HG03571 (cell line): ENCODE data around the gene WIPF1.
"Not testable (repeated sequence)": the region's sequence is repeated elsewhere in the genome, so short reads cannot be mapped to it uniquely, and the experiment has no call there.

Experiments
- ATAC-seq: cut with Tn5 transposase; IDR thresholded peaks from one replicate; pipeline ENCODE4 v1.9.1; 2021; ENCODE audit not compliant: unreplicated experiment

Gene WIPF1

DNA sequence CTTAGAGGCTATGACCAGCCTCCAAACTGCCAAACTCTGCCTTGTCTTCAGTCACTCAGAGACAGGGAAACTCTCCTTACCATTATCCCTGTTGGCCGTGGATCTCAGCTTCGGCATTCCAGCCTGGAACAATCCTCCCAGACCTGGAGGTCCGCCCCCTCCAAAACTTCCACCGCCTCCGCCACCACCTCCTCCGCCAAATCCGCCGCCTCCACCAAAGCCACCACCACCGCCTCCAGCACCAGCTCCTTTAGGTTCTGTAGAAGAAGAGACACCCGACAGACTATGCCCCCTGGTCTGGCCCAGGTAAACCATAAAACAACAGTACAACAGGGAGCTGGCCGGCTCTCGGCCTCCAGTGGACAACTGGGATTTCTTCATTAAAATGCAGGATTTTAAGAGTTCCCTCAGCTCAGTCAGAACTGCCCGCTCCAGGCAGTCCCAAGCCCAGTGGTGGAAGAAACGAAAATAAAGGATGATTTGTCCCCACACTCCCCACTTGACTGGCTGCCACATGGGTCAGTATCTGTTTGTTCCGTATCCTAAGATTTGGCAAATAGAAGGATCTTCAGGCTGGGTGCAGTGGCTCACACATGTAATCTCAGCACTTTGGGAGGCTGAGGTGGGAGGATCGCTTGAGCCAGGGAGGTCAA, 22.4 kb downstream of the WIPF1 start:
- no peak for ATAC-seq

DNA sequence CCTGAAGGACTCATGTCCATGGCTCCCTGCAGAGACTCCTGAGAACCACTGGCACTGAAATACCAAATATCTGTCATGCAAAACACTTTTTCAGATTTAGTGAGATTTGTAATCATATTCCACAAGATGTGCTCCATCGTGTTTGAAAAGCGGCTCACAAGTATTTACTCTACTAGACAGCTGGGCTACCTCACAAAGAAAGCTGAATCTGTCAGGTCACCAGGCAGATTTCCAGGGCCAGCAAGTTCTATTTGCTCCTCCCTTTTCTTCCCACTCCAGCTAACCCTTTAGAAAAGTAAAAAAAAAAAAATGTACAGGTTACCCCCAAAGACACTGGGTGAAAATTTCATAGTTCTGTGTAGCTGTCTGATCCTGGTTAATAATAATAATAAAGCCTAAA, 22.9 kb downstream of the WIPF1 start:
- ATAC-seq, result no peak

DNA sequence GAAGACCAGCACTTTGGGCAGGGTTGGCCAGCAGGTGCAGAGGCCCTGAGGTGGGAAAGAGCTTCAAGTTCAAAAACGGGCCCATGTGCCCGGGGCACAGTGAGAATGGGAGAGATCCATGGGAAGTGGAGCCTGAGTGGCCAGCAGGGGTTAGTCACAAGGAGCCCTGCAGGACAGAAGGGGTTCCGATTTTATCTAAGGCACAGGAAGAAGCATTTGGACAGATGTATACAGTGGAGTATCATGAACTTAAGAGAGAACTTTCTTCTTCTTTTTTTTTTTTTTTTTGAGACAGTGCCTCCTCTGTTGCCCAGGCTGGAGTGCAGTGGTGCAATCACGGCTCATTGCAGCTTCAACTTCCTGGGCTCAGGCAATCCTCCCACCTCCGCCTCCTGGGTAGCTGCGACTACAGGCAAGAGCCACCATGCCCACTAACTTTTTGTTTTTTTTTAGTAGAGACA, 24.0 kb downstream of the WIPF1 start:
- no peak for ATAC-seq

DNA sequence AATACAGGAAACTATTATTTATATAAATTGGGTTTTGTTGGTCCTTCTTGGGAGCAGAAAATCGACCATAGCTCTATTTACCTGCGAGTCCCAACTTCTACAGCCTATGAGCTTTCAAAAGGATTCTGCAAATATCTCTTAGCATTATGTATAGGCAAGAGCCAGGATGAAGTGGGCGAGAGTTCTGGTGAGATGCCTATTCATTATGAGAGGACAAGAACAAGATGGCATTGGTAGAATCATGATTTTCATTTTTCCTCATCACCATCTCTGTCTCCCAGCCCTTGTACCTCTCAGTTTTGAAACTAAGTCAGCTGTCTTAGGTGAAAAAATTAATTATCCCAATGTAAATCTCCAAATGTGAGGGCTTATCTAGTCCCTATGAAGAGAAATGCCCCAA, 25.0 kb downstream of the WIPF1 start:
- no peak for ATAC-seq

DNA sequence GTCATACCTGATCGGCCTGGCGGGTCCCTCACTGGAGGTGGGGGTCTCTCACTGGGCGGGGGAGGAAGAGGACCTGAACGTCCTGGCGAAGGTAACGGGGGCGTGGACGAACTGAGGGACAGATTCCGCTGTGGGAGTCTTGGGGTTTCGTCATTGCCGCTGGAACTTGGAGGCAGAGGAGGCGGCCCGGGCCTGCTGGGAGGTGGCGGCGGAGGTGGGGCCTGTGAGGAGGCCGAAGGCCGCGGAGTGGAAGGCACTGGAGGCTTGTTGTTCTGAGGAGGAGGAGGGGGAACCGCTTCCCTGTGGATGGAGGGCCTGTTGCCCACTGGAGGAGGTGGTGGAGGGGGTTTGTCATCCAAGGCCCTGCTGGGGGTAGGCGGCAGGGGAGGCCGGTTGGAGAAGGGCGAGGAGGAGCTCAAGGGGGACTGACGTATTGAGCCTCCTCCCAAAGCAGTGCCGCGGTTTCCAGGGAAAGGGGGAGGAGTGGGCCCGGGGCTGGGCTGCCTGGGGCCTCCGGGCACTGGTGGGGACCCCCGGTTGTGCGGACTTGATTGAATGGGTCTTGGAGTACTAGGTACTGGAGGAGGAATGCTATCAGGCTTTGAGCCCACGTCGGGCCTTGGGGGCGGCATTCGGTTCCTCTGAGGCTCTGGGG, 25.8 kb downstream of the WIPF1 start:
- no peak for ATAC-seq

DNA sequence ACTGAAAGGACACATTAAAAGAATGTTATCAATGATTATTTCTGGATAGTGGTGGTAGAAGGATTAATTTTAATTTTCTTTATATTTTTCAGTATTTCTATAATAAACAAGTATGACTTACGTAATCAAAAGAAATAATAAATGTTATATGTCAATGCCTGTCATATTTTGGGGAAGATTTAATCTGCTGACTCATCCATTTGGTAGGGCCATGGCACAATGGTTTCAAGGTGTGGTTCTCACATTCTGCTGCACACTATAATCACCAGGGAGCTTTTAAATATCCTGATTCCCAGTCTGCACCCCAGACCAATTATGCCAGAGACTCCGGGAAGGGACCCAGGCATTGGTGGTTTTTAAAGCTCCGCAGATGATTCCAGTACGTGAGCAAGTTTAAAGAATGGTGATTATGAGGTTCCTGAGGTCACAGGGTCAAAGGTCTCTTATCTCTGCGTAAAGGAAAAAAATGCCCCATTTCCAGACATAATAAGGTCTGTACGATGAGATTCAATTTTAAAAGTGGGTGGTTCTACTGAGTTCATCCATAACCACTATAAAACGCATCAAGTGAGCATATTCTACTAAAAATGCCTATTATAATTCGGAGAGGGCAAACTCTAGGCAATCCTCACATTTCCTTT, 27.2 kb downstream of the WIPF1 start:
- ATAC-seq, result no peak

DNA sequence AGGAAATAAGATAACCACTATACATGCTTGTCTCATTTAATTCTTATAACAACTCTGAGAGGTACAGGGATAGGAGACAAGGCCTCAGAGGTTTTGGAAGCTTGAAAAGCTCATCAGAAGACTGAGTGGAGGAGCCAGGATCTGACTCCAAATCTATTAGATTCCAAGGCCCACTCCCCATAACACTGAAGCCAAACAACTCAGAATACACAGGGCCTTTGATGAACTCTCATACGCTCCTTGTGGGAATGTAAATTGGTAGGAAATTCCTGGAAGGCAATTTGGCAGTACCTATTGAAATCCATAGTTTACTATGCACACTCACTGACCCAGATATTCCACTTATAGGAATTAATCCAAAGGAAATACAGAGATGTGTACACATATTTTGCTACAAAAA, 27.9 kb downstream of the WIPF1 start:
- ATAC-seq, result no peak

DNA sequence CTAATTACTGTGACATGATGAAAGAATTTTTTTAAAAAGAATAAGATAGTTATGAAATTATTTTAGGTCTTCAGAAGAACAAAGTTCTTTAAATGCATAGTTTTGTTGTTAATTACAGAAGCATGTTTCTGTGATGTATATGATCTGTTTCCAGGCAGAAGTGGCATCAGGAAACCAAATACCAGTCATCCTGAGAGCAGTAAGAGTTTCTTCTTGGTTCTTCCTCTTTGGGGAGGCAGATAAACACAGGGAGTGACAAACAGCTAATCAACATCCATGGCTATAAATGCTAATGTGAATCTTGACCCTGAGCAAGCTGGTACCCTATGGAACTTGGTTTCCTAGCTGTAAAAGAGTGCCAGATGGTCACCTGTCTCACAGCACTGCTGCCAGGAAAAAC, 29.2 kb downstream of the WIPF1 start:
- ATAC-seq, result no peak

DNA sequence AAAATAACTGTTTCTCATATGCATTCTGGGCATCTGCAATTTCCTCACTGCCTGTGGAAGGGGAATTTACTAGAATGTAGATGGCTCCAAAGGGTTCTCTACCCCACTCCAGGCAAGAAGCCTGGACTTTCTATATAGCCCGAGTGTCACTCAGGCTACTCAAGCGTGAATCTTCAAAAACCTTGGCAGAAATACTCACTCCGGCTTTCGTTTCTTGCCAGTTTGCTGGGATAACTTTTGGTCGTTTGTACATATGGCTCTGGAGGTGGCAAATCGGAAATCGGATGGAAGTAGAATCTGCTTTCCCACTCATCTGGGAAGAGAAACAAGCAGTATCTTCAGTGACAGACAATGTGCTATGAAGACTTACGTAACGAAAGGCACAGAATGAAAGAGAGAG, 30.7 kb downstream of the WIPF1 start:
- ATAC-seq, result no peak

DNA sequence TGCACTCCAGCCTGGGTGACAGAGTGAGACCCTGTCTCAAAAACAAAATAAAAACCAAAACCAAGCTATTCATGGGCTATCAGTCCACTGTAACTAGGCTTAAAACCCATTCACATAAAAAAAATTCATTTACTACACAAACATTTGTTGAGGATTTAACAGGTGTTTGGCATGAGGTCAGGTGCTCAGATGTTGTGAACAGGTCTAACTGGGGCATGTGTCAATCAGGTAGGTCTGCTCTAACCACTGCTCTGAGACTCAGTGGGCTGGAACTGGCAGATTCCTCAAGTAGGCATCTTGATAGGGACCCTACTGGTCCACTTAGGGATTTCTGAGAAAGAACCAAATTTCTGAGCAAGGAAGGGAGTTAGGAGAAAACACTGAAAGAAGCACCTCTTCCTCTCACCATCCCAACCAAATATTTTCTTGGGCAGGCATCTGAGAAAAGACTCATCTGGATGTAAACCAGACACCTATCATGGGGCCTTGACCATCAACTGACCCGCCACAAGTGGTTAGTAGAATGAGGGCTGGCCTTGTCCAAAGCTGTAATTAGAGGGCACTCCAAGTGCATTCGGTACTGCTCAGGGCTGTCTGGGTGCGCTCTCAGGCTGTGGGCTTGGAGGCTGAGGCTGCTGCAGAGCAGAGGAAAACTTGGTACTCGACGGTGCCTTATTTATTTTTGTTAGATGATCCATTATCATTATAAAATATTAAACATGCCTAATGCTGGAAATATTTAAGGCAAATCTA, 33.9 kb downstream of the WIPF1 start:
- ATAC-seq, result no peak

DNA sequence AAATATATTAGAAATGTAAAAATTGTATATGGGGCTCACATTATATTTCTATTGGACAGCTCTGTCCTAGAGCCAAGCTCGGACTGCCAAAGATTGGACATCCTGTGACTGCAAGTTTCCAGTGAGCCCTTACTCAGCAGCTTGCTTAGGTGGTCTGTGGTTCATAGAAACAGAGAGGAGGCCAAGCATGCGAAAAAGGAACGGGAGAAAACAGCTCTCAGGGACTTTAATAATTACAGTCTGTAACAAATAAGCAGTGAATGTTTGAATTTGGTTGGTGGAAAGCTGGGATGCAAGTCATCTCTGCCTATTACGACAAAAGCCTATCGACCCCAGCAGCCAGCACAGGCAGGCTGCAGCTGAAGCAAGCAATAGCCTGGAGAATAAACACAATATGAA, 35.6 kb downstream of the WIPF1 start:
- ATAC-seq, result no peak

DNA sequence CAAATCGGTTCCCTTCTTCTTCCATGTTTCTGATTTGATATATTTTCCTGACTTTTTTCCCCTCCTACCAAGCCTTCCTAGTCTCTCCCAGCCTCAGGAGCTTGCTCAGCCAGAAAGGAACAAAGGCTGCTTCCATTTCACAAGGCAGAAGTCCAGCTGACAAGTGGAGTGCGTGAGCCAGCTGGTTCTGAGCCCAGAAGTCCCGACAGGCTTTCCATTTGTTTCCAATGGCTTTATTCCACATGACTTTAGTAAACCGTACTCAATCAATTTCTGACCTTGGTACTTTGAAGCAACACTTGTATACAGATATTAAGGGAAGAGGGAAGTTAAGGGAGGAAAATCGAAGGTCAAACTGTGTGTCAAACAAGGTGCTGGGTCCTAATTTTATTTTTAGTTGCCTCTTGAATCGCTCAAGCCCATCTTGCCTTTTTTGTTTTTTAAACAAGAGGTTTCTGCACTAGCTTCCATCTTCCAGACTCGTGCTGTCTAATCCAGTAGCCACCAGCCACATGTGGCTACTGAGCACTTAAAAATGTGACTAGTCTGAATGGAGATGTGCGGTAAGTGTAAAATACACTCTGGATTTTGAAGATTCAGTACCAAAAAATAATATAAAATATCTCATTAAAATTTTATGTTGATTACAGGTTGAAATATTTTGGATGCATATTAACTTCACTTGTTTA, 36.2 kb downstream of the WIPF1 start:
- no peak for ATAC-seq

DNA sequence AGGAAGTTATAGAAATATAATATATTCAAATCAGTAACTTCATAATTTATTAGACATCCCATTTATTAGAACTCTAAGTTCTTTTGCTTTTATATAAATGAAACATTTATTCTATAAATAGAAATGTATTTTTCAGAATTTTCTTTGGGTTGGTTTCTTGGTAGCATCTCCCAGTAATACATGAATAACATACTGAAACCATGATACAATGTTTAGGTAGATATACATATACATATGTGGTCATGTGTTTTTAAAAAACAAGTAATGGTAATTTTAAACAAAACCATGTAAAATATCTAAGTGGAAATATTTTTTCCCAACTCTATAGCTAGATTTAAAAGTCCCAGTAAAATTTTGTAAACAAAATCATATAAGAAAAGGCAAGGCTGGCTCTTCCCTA, 36.9 kb downstream of the WIPF1 start:
- ATAC-seq, result no peak

DNA sequence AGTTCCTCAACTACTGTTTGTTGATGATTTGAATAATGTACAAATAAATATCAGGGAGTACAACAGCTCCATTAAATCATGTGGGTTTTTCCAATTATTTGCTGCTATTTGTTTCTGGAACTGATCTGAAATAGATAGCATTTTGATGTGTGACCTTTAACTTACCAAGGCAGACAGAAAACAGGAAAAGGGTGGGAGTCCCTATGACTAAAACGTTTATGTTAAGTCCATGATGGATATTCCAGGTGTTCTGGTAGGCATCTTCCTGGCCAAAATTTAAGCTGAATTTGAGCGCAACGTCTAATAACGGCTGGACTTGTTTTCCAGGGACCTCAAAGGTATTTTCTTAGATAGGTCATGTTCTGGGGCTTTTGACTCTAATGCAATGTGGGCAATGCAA, 41.6 kb downstream of the WIPF1 start:
- ATAC-seq, result no peak

DNA sequence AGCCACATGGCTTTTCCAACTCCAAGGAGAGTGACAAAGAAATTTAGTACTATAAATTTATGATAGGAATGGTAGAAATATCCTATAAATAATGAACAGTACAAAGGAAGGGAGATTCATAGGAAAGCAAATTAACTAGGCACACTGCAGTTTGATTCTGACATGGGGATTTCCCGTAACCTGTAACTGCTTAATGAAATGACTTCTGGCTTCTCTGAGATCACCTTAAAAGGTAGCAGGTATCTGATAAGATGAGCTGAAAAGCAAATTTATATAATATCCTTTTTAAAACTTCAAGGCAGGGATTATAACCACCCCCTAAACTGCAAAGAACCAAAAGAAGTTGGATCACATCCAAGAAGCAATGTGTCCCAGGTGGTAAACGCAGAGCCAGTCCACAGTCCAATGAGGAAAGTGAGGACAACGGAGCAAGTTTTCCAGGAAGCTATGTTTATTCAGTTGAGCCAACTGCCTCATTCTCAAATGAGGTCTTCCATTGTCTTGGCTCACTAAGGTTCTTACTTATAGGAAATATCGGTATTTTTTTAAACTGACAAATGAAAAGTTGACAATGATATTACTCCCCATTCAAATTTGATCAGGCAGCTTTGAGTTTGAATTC, 43.0 kb downstream of the WIPF1 start:
- ATAC-seq, result no peak

DNA sequence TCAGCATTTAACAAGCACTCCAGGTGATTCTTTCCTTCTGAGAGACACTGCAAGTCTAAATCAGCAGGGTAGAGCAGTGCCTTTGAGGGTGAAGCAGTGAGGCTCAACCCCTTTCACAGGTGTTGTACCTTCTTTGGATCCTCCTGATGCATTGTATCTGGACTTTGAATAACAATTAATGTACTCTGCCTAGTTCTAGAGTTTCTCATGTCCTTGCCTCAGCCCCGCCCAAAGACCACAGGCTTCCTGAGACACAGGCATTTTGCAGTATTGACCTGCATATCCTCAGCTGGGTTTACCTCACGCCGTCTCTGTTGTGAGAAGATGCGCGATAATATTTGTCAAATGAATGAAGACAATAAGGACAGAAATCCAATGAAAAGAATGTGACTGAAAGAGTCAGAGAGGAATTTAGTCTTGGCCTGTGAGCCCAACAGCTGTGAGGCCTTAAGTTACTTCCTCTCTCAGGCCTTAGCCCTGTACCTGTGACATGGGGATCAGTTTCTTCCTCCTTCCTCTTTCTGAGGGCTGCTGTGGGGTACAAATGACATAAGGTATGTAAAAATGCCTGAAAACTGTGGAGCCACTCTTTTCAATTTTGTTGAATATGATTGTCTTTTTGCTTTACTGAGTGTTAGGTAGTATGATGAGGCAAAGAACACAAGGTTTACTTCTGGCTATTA, 43.7 kb downstream of the WIPF1 start:
- peak; percentile 61 for ATAC-seq

DNA sequence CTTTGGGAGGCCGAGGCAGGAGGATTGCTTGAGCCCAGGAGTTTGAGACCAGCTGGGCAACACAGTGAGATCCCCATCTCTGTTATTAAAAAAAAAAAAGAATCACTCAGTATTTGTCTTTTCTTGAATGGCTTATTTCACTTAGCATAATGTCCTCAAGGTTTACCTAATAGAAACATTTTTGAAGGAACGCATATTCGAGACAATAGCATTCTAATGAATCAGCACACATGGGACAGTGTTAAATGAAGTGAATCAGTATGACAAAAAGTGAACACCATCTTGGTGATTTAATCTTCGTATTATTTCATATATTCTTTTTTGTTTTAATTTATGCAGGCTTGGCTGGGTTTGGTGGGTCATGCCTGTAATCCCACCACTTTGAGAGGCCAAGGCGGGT, 44.7 kb downstream of the WIPF1 start:
- no peak for ATAC-seq

DNA sequence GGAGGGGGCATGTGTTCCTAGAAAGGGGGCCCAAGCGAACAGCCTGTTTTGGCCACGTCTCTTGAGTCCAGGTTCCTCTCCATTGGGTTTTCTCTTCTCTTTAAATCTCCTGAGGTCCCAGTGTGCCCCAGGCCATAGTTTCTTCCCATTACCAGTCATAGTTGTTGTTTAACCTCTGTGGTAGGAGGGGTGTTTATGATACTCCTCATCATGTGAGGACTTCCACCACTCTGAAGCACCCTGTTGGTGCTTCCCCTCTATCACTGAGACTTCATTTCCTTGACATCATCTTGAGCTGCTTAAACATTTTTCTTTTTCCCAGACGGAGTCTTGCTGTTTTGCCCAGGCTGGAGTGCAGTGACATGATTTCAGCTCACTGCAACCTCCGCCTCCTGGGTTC, 45.9 kb downstream of the WIPF1 start:
- no peak for ATAC-seq

DNA sequence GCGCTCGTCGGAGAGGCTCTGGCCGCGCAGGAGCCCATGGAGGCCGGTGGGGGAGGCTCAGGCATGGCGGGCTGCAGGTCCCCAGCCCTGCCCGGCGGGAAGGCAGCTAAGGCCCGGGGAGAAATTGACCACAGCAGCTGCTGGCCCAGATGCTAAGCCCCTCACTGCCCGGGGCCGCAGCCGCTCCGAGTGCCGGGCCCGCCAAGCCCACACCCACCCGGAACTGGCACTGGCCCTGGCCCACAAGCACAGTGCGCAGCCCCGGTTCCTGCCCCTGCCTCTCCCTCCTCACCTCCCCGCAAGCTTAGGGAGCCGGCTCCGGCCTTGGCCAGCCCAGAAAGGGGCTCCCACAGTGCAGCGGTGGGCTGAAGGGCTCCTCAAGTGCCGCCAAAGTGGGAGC, 49.0 kb downstream of the WIPF1 start:
- ATAC-seq, result not testable (repeated sequence)

DNA sequence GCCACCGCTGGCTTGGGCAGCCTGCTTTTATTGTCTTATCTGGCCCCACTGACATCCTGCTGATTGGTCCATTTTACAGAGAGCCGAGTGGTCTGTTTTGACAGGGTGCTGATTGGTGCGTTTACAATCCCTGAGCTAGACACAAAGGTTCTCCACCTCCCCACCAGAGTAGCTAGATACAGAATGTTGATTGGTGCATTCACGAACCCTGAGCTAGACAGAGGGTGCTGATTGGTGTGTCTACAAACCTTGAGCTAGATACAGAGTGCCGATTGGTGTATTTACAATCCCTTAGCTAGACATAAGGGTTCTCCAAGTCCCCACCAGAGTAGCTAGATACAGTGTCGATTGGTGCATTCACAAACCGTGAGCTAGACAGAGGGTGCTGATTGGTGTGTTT, 49.6 kb downstream of the WIPF1 start:
- ATAC-seq, result not testable (repeated sequence)
